MM.1S (cell line): Measurements from ENCODE around the gene MCEE.

ENCODE experiments used
- DNase-seq: peaks from one replicate; pipeline ENCODE4 v3.0.0-alpha.2; 2015
- H2AFZ ChIP-seq: fragments of 300-600 bp; sonication (generic); 2 replicates; pipeline ENCODE4 v1.6.0; 2016; ENCODE audit warnings: antibody characterized with exemption, low read length
- H3F3A ChIP-seq: fragments of 300-600 bp; sonication (generic); 2 replicates; pipeline ENCODE4 v1.6.1; 2016; ENCODE audit warnings: mild to moderate bottlenecking, antibody characterized with exemption, low read length, moderate library complexity, mixed read lengths; ENCODE audit not compliant: insufficient read depth
- H3K27ac ChIP-seq: fragments of 300-600 bp; sonication (generic); 2 replicates; pipeline ENCODE4 v1.5.1; 2016; ENCODE audit warnings: mild to moderate bottlenecking, low read length
- H3K27me3 ChIP-seq: fragments of 300-600 bp; sonication (generic); replicated peaks from 2 replicates; pipeline ENCODE4 v1.6.0; 2016; ENCODE audit warnings: low read length; ENCODE audit not compliant: insufficient read depth
- H3K36me3 ChIP-seq: fragments of 300-600 bp; sonication (generic); replicated peaks from 2 replicates; pipeline ENCODE4 v1.6.1; 2016; ENCODE audit warnings: mild to moderate bottlenecking, low read length, mixed read lengths; ENCODE audit not compliant: insufficient read depth
- H3K4me1 ChIP-seq: fragments of 300-600 bp; sonication (generic); 2 replicates; pipeline ENCODE4 v1.6.1; 2016; ENCODE audit warnings: low read length, mixed read lengths
- H3K4me2 ChIP-seq: fragments of 300-600 bp; sonication (generic); 2 replicates; pipeline ENCODE4 v1.6.0; 2016; ENCODE audit warnings: low read depth, low read length
- H3K4me3 ChIP-seq: fragments of 300-600 bp; sonication (generic); 2 replicates; pipeline ENCODE4 v1.5.1; 2016; ENCODE audit warnings: low read length, mixed read lengths
- H3K79me2 ChIP-seq: fragments of 300-600 bp; sonication (generic); 2 replicates; pipeline ENCODE4 v1.6.1; 2016; ENCODE audit warnings: mixed run types, low read length, mixed read lengths
- H3K9ac ChIP-seq: fragments of 300-600 bp; sonication (generic); 2 replicates; pipeline ENCODE4 v1.6.1; 2016; ENCODE audit warnings: low read length, mixed read lengths
- H3K9me2 ChIP-seq: fragments of 300-600 bp; sonication (generic); replicated peaks from 2 replicates; pipeline ENCODE4 v1.6.1; 2016; ENCODE audit warnings: mild to moderate bottlenecking, low read length, mixed read lengths; ENCODE audit not compliant: insufficient read depth
- H3K9me3 ChIP-seq: fragments of 300-600 bp; sonication (generic); replicated peaks from 2 replicates; pipeline ENCODE4 v1.6.1; 2016; ENCODE audit warnings: mild to moderate bottlenecking, low read length, mixed read lengths; ENCODE audit not compliant: insufficient read depth
- H4K20me1 ChIP-seq: fragments of 300-600 bp; sonication (generic); 2 replicates; pipeline ENCODE4 v1.6.1; 2016; ENCODE audit warnings: mild to moderate bottlenecking, low read length, moderate library complexity, mixed read lengths; ENCODE audit not compliant: insufficient read depth
- EZH2 ChIP-seq: fragments of 300-600 bp; sonication (generic); optimal IDR thresholded peaks from 2 replicates; pipeline ENCODE3; 2017; ENCODE audit warnings: low read depth, mild to moderate bottlenecking, antibody characterized with exemption, low read length, mixed read lengths
- EZH2phosphoT487 ChIP-seq: fragments of 300-600 bp; sonication (generic); IDR thresholded peaks from 2 replicates; pipeline ENCODE4 v1.6.1; 2018; ENCODE audit warnings: antibody characterized with exemption, low read length
- TF ChIP-seq, protein P1 (sequence below): fragments of 300-600 bp; sonication (generic); IDR thresholded peaks from 2 replicates; pipeline ENCODE4 v1.5.1; 2016; ENCODE audit warnings: antibody characterized with exemption, low read length, mixed read lengths

Gene MCEE

DNA sequence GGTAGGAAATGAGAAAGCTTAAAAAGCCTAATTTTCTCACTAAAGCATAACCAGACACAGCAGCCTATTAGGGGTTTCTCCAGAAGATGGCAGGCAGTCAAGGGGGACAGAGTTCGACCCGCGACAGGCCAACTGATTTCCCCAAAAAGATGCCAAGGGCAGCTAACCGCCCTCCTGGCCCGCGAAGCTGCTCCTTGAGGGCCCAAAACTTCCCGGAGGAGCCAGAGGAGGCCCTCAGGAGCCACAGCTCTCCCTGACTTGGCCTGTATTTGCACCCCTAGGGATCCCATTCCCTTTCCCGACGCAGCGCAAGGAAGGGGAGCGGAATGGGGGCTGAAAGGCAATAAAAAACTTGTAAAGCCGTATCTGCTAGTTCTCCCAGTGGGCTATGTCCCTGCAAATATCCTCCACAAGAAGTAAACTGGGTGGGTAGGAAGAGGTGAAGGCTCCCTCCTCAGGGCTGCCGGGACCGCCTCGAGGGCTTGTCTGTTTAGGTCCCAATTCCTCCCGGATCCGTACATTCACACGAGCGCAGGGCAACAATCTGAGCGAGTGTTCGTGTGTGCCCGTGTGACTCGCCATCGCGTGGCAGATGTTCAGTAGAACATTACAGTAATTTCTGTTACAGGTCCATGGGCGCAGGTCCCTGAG is 62.3 kb downstream of the MCEE start:
- Histone ChIP-seq H3K9ac (peak overlapping the region; percentile 82), H3K36me3 (no peaks in the 10 kb centered on the region), H3K4me2 (peak overlapping the region; percentile 94), H3K4me1 (peaks cover 55% of the 10 kb centered on the region), H3K27ac (peak overlapping the region; percentile 62), H3K27me3 (no peaks in the 10 kb centered on the region), H3K9me2 (no peaks in the 10 kb centered on the region), H2AFZ (peak overlapping the region; percentile 86), H4K20me1 (no peaks in the 10 kb centered on the region), H3K4me3 (peak overlapping the region; percentile 79), H3F3A (peaks cover 25% of the 10 kb centered on the region), H3K9me3 (no peaks in the 10 kb centered on the region), H3K79me2 (peaks cover 35% of the 10 kb centered on the region)
- no peak for TF ChIP-seq EZH2phosphoT487
- TF ChIP-seq EZH2 = no peak
- TF ChIP-seq, protein P1, sequence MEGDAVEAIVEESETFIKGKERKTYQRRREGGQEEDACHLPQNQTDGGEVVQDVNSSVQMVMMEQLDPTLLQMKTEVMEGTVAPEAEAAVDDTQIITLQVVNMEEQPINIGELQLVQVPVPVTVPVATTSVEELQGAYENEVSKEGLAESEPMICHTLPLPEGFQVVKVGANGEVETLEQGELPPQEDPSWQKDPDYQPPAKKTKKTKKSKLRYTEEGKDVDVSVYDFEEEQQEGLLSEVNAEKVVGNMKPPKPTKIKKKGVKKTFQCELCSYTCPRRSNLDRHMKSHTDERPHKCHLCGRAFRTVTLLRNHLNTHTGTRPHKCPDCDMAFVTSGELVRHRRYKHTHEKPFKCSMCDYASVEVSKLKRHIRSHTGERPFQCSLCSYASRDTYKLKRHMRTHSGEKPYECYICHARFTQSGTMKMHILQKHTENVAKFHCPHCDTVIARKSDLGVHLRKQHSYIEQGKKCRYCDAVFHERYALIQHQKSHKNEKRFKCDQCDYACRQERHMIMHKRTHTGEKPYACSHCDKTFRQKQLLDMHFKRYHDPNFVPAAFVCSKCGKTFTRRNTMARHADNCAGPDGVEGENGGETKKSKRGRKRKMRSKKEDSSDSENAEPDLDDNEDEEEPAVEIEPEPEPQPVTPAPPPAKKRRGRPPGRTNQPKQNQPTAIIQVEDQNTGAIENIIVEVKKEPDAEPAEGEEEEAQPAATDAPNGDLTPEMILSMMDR = no peak
- peak; percentile 18 for DNase-seq

- peaks cover 19% of the 10 kb centered on the region for H3F3A ChIP-seq
- H3K4me2 ChIP-seq = no peak overlapping the region
- no peaks in the 10 kb centered on the region for H3K9me3 ChIP-seq
- no peak overlapping the region for H3K27ac ChIP-seq
- no peak for TF ChIP-seq EZH2
- TF ChIP-seq, protein P1 = no peak
- no peak for TF ChIP-seq EZH2phosphoT487
- H3K9me2 ChIP-seq = no peaks in the 10 kb centered on the region
- H3K36me3 ChIP-seq = no peaks in the 10 kb centered on the region
- H3K4me1 ChIP-seq = peaks cover 47% of the 10 kb centered on the region
- H4K20me1 ChIP-seq = no peaks in the 10 kb centered on the region
- no peak overlapping the region for H3K4me3 ChIP-seq
- no peaks in the 10 kb centered on the region for H3K27me3 ChIP-seq
- no peak for DNase-seq
- peaks cover 29% of the 10 kb centered on the region for H3K79me2 ChIP-seq
- H2AFZ ChIP-seq = no peak overlapping the region
- H3K9ac ChIP-seq = no peak overlapping the region
Measured at GRCh38 chr2:71066856-71067255, 63.2 kb downstream of the MCEE start.

DNA sequence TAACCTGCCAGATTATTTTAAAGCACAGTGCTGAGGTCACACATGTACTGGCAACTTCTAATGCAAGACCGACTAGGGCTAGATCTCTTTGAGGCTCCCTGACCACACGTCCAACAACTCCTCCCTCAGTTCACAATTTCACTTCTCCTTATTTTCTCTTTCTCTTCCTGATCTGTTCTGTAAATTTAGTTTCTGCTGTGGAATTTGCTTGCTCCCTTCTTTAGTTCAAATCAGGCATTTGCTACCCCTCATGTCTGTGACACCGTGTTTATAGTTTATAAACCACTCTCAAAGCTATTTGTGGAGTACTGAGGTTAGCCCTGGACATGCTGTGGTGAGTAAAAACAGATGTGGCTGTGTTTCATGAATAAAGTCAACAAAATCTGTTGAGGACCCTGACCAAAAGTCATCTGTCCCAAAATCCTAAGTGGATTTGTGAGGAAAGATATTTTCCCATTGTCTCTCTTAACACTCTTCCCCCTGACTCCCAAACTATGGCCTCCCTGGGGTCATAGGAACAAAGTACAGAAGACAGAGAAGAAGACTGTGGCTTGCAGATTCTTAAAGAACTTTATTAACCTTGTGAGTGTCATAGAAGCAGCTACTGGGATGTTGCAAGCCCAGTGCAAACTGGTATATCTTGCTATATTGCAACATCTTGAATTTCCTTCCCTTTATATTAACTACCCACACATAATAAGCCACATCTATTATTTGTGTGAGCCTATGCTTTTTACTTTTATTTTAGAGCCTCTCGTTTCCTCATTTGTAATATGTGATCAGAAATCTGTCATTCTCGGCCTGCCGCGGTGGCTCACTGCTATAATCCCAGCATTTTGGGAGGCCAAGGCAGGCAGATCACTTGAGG is 65.0 kb downstream of the MCEE start:
- H3K36me3 ChIP-seq = no peaks in the 10 kb centered on the region
- peaks cover 15% of the 10 kb centered on the region for H3K79me2 ChIP-seq
- no peaks in the 10 kb centered on the region for H3K9me3 ChIP-seq
- H3K4me2 ChIP-seq = peak overlapping the region; percentile 61
- no peaks in the 10 kb centered on the region for H3K9me2 ChIP-seq
- peaks cover 8% of the 10 kb centered on the region; the same call in 1 of the 2 replicates for H3F3A ChIP-seq
- no peaks in the 10 kb centered on the region for H4K20me1 ChIP-seq
- DNase-seq = peak; percentile 29
- no peak for TF ChIP-seq EZH2phosphoT487
- TF ChIP-seq, protein P1 = no peak
- no peak for TF ChIP-seq EZH2
- H3K27ac ChIP-seq = peak overlapping the region; percentile 63; the same call in 1 of the 2 replicates
- peaks cover 29% of the 10 kb centered on the region for H3K4me1 ChIP-seq
- no peak overlapping the region for H3K4me3 ChIP-seq
- peak overlapping the region; percentile 29 for H2AFZ ChIP-seq
- peak overlapping the region; percentile 18; the same call in 1 of the 2 replicates for H3K9ac ChIP-seq
- H3K27me3 ChIP-seq = no peaks in the 10 kb centered on the region
